Measurements from ENCODE around the gene CBX7. TPM values are rescaled to one million over a fixed set of nuclear protein-coding genes. Genes with fewer than 3 reads are reported as not detected.
A peak's percentile ranks its signal among the peaks of the same experiment; 100 is the strongest.

CBX7 gene
- total and polyA plus RNA-seq, 4 experiments from 2014 or later = 22.8 to 198 (median 110) TPM

- H3K4me3 ChIP-seq (ENCODE audit: low read length in 2 of 2) = peak overlapping the region; percentile 55 to 79
- ChIA-PET POLR2A (ENCODE audit: partially characterized antibody) (interaction anchor here (0.6 to 3.0 kb wide), 13 partner anchors 9 to 1705 kb away, joined by 3 to 24 read pairs (median 6); partner anchors contain the start of genes APOBEC3C, CBX6, PDGFB and ST13), CTCF (ENCODE audit: partially characterized antibody) (interaction anchor here (0.8 to 10.4 kb wide), 4 partner anchors 18 to 282 kb away, joined by 4 to 80 read pairs (median 4); partner anchors contain the start of gene RPL3)
- H3K36me3 Mint-ChIP-seq = peaks cover 0 to 24% of the 10 kb centered on the region in 2 donors
- peak overlapping the region; percentile 75 to 89 (median 84) for H3K4me3 Mint-ChIP-seq
- H3K27ac Mint-ChIP-seq = peak overlapping the region in 4 of 7 donors; percentile 22 to 99 (median 61)
- peak overlapping the region; percentile 78 for H3K27ac ChIP-seq (ENCODE audit: low read depth, low read length)
- intact Hi-C loops (cut with micrococcal nuclease) = loop anchor here (1.0 to 10.0 kb wide), 4 partner anchors 8 to 837 kb away; partner anchors contain the start of genes CBX6, CSNK1E and RPL3
- no peaks in the 10 kb centered on the region for H3K9me3 Mint-ChIP-seq
- no peak for DNase-seq
- peaks cover 0 to 3% of the 10 kb centered on the region in 2 donors for H3K27me3 Mint-ChIP-seq
- peaks cover 7% of the 10 kb centered on the region for H3K27me3 ChIP-seq (ENCODE audit: insufficient read depth, low read length)
- no peaks in the 10 kb centered on the region for H3K9me3 ChIP-seq (ENCODE audit: control insufficient read depth in 1 of 2, low read length in 2 of 2)
- peaks cover 57% of the 10 kb centered on the region for H3K4me1 ChIP-seq (ENCODE audit: insufficient read depth, low read length)
- peaks cover 22 to 48% (median 36%) of the 10 kb centered on the region in 4 donors for H3K4me1 Mint-ChIP-seq
- peaks cover 7% of the 10 kb centered on the region for H3K36me3 ChIP-seq (ENCODE audit: insufficient read depth, low read length)
Observed at GRCh38 chr22:39152024-39152510, 413 bp downstream of the CBX7 start.

- H3K9me3 Mint-ChIP-seq = no peaks in the 10 kb centered on the region
- peak overlapping the region; percentile 71 to 99 (median 88) for H3K27ac Mint-ChIP-seq
- Histone ChIP-seq H3K36me3 (ENCODE audit: insufficient read depth, low read length) (peaks cover 7% of the 10 kb centered on the region), H3K4me3 (ENCODE audit: low read length in 2 of 2) (peak overlapping the region; percentile 55 to 79), H3K27me3 (ENCODE audit: insufficient read depth, low read length) (peaks cover 7% of the 10 kb centered on the region), H3K27ac (ENCODE audit: low read depth, low read length) (peak overlapping the region; percentile 78), H3K9me3 (ENCODE audit: control insufficient read depth in 1 of 2, low read length in 2 of 2) (no peaks in the 10 kb centered on the region), H3K4me1 (ENCODE audit: insufficient read depth, low read length) (peaks cover 63% of the 10 kb centered on the region)
- peaks cover 0 to 3% of the 10 kb centered on the region in 2 donors for H3K27me3 Mint-ChIP-seq
- H3K36me3 Mint-ChIP-seq = peaks cover 0 to 27% of the 10 kb centered on the region in 2 donors
- DNase-seq = peak in 1 of 5 donors; percentile 58
- intact Hi-C loops (cut with micrococcal nuclease) = loop anchor here (10.0 kb wide), 1 partner anchor 837 kb away; the partner anchor contains the start of gene CSNK1E
- CTCF ChIA-PET (ENCODE audit: partially characterized antibody) = interaction anchor here (0.8 to 10.4 kb wide), 5 partner anchors 19 to 281 kb away, joined by 3 to 80 read pairs (median 4); partner anchors contain the start of gene RPL3
- POLR2A ChIA-PET (ENCODE audit: partially characterized antibody) = interaction anchor here (0.6 to 3.0 kb wide), 15 partner anchors 9 to 893 kb away, joined by 3 to 24 read pairs (median 4); partner anchors contain the start of genes APOBEC3C, CBX6 and PDGFB
- H3K4me3 Mint-ChIP-seq = peak overlapping the region; percentile 75 to 89 (median 84)
- H3K4me1 Mint-ChIP-seq = peaks cover 26 to 52% (median 39%) of the 10 kb centered on the region in 4 donors
Observed at GRCh38 chr22:39151329-39151975, 1.0 kb downstream of the CBX7 start.

DNA sequence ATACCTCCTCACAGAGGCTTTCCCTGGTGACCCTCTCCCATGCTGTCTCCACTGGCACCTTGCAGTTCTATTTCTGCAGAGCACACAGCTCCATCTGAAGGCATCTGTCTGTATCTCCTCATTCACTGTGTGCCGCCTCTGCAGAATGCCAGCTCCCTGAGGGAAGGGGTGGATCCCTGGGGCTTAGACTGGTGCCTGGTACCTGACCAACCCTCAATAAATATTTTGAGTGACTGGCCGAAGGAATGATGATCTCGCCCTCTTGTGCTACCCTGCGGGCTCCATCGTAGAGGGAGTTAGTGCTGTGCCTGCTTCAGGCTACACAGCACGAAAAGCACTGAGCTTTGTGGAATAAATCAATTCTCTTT lies 1.6 kb downstream of the CBX7 start:
- H3K36me3 ChIP-seq (ENCODE audit: insufficient read depth, low read length) = peaks cover 7% of the 10 kb centered on the region
- H3K4me1 Mint-ChIP-seq = peaks cover 32 to 58% (median 45%) of the 10 kb centered on the region in 4 donors
- peak overlapping the region; percentile 78 for H3K27ac ChIP-seq (ENCODE audit: low read depth, low read length)
- peaks cover 0 to 3% of the 10 kb centered on the region in 2 donors for H3K27me3 Mint-ChIP-seq
- no peak overlapping the region for H3K4me3 ChIP-seq (ENCODE audit: low read length in 2 of 2)
- CTCF ChIA-PET (ENCODE audit: partially characterized antibody) = interaction anchor here (1.1 to 10.4 kb wide), 3 partner anchors 160 to 281 kb away, joined by 3 to 80 read pairs (median 5); partner anchors contain the start of gene RPL3
- peaks cover 7% of the 10 kb centered on the region for H3K27me3 ChIP-seq (ENCODE audit: insufficient read depth, low read length)
- POLR2A ChIA-PET (ENCODE audit: partially characterized antibody) = interaction anchor here (0.7 to 1.9 kb wide), 10 partner anchors 16 to 281 kb away, joined by 3 to 6 read pairs (median 4); partner anchors contain the start of gene APOBEC3C
- intact Hi-C loops (cut with micrococcal nuclease) = loop anchor here (10.0 kb wide), 1 partner anchor 836 kb away; the partner anchor contains the start of gene CSNK1E
- H3K27ac Mint-ChIP-seq = peak overlapping the region; percentile 71 to 99 (median 88)
- peaks cover 70% of the 10 kb centered on the region for H3K4me1 ChIP-seq (ENCODE audit: insufficient read depth, low read length)
- DNase-seq = no peak
- peaks cover 0 to 33% of the 10 kb centered on the region in 2 donors for H3K36me3 Mint-ChIP-seq
- H3K4me3 Mint-ChIP-seq = peak overlapping the region; percentile 75 to 89 (median 84)
- no peaks in the 10 kb centered on the region for H3K9me3 ChIP-seq (ENCODE audit: control insufficient read depth in 1 of 2, low read length in 2 of 2)
- no peaks in the 10 kb centered on the region for H3K9me3 Mint-ChIP-seq

GRCh38 chr22:39149915-39150847 lies 2.3 kb downstream of the CBX7 start:
- no peak for DNase-seq
- Histone ChIP-seq H3K4me3 (ENCODE audit: low read length in 2 of 2) (no peak overlapping the region), H3K4me1 (ENCODE audit: insufficient read depth, low read length) (peaks cover 70% of the 10 kb centered on the region), H3K9me3 (ENCODE audit: control insufficient read depth in 1 of 2, low read length in 2 of 2) (no peaks in the 10 kb centered on the region), H3K27me3 (ENCODE audit: insufficient read depth, low read length) (peaks cover 7% of the 10 kb centered on the region), H3K27ac (ENCODE audit: low read depth, low read length) (peak overlapping the region; percentile 86), H3K36me3 (ENCODE audit: insufficient read depth, low read length) (peaks cover 7% of the 10 kb centered on the region)
- CTCF ChIA-PET (ENCODE audit: partially characterized antibody) = interaction anchor here (1.1 to 10.4 kb wide), 6 partner anchors 20 to 280 kb away, joined by 3 to 80 read pairs (median 6); partner anchors contain the start of gene RPL3
- H3K27me3 Mint-ChIP-seq = peaks cover 0 to 3% of the 10 kb centered on the region in 2 donors
- H3K36me3 Mint-ChIP-seq = peaks cover 0 to 33% of the 10 kb centered on the region in 2 donors
- H3K4me3 Mint-ChIP-seq = peak overlapping the region; percentile 62 to 89 (median 82)
- H3K4me1 Mint-ChIP-seq = peaks cover 32 to 60% (median 45%) of the 10 kb centered on the region in 4 donors
- intact Hi-C loops (cut with micrococcal nuclease) = loop anchor here (10.0 kb wide), 1 partner anchor 835 kb away; the partner anchor contains the start of gene CSNK1E
- H3K9me3 Mint-ChIP-seq = no peaks in the 10 kb centered on the region
- POLR2A ChIA-PET (ENCODE audit: partially characterized antibody) = interaction anchor here (0.7 to 2.6 kb wide), 10 partner anchors 15 to 1195 kb away, joined by 3 to 10 read pairs (median 4); partner anchors contain the start of gene APOBEC3C
- peak overlapping the region; percentile 85 to 99 (median 90) for H3K27ac Mint-ChIP-seq

GRCh38 chr22:39148727-39149535 lies 3.5 kb downstream of the CBX7 start:
- no peak overlapping the region for H3K4me3 ChIP-seq (ENCODE audit: low read length in 2 of 2)
- peak overlapping the region; percentile 86 for H3K27ac ChIP-seq (ENCODE audit: low read depth, low read length)
- peaks cover 0 to 2% of the 10 kb centered on the region in 2 donors for H3K27me3 Mint-ChIP-seq
- CTCF ChIA-PET (ENCODE audit: partially characterized antibody) = interaction anchor here (0.7 to 10.4 kb wide), 8 partner anchors 13 to 279 kb away, joined by 3 to 80 read pairs (median 4); partner anchors contain the start of gene RPL3
- H3K9me3 ChIP-seq (ENCODE audit: control insufficient read depth in 1 of 2, low read length in 2 of 2) = no peaks in the 10 kb centered on the region
- POLR2A ChIA-PET (ENCODE audit: partially characterized antibody) = interaction anchor here (0.6 to 2.6 kb wide), 7 partner anchors 11 to 1197 kb away, joined by 3 to 10 read pairs (median 4); partner anchors contain the start of gene GTPBP1
- H3K4me1 ChIP-seq (ENCODE audit: insufficient read depth, low read length) = peaks cover 73% of the 10 kb centered on the region
- H3K4me3 Mint-ChIP-seq = peak overlapping the region in 6 of 8 donors; percentile 16 to 85 (median 64)
- intact Hi-C loops (cut with micrococcal nuclease) = no loop called here
- peaks cover 7% of the 10 kb centered on the region for H3K36me3 ChIP-seq (ENCODE audit: insufficient read depth, low read length)
- peaks cover 4% of the 10 kb centered on the region for H3K27me3 ChIP-seq (ENCODE audit: insufficient read depth, low read length)
- peaks cover 0 to 39% of the 10 kb centered on the region in 2 donors for H3K36me3 Mint-ChIP-seq
- peaks cover 34 to 67% (median 49%) of the 10 kb centered on the region in 4 donors for H3K4me1 Mint-ChIP-seq
- peak; percentile 47 to 87 (median 64) for DNase-seq
- no peaks in the 10 kb centered on the region for H3K9me3 Mint-ChIP-seq
- H3K27ac Mint-ChIP-seq = peak overlapping the region; percentile 87 to 99 (median 91)
